T-helper 2 cell (primary cell): ENCODE results near the gene ABCC3.

Source experiments
- DNase-seq, 5 experiments: peaks; one replicate each; pipeline versions ENCODE4 v3.0.0 to v3.0.0-alpha.2; 2012 to 2022

Gene ABCC3

DNA sequence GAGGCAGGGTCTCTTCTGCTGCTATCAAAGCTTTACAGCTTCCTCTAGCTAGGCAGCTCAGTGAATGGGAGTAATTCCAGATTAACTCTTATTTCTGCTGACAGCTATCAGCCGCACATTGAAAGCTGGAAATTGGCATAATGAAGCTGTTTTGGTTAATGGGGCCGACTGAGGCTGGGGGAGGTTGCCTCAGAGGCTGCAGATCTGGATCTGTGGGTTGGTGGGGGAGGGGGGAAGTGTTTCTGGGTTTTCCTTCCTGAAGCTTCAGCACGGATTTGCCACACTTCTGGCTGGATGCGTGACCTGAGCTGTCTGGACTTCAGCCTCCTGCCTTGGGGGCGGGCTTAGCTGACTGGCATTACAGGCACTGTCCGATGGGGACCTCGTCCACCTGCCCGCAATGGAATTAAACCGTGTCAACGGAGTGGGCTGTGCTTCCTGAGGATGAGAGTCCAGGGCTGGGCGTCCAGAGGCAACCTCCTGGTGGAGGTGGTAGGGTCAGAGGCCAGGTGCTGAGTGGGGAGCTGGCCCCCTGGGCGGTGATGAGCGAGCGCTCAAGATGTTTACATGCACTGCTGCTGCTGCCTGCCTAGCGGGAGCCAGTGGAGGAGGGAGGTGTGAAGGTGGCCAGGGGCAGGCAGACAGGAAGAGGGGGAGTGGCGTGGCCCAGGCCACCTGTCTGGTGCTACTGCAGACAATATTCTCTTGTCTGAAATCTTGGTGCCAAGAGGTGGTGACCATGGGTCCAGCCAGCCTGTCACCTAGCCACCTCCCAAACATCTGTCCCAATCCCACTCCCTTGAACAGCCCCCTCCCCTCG is 6.7 kb upstream of the ABCC3 start:
- DNase-seq: peak in 1 of 5 experiments; percentile 21

DNA sequence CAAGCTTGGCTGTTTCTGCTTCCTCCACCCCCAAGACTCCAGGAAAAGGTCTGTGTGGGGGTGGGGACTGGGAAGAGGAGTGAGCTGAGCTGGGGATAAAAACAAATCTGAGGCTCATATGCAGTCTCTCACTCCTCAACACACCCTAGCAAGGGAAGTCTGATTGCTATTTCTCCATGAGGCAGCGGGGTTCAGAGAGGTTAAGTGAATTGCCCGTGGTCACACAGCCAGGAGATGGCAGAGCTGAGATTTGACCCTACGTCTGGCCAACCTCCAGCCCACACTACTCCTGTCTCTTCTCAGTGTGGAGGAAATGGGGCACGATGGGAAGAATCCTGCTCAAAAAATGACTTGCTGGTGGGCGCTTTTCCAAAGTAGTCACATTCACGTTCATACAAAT is 4.8 kb upstream of the ABCC3 start:
- no peak for DNase-seq

DNA sequence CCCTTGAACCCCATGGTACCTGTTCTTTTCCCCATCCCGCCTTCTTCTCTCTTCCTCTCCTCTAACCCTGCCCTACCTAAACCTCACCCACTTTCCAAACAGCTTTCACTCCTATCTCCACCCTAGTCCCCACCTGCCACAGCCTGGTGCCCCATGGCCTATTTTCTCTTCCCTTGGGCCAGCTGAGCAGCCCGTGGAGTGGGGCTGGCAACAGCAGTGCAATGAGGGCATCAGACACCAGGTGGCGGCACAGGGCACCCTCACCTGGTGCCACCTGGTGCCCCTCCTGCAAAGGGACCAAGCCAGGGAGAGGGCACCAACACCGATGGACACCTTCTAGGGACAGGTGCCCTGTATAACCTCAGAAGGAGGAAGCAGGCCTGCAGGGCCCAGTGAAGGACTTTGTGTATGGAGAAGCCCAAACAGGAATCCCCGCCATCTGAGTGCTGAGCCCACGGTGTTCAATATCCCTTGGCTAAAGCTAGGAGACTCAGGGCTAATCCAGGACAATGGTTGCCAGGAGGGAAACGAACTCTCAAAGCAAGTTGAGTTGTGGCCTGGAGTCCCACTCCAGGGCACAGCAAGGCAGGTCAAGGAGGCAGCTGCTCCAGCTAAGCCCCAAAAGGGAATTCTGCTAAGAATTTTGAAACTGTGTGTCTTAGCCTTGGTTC is 4.0 kb upstream of the ABCC3 start:
- peak in 4 of 5 experiments; percentile 15 to 41 (median 38) for DNase-seq

DNA sequence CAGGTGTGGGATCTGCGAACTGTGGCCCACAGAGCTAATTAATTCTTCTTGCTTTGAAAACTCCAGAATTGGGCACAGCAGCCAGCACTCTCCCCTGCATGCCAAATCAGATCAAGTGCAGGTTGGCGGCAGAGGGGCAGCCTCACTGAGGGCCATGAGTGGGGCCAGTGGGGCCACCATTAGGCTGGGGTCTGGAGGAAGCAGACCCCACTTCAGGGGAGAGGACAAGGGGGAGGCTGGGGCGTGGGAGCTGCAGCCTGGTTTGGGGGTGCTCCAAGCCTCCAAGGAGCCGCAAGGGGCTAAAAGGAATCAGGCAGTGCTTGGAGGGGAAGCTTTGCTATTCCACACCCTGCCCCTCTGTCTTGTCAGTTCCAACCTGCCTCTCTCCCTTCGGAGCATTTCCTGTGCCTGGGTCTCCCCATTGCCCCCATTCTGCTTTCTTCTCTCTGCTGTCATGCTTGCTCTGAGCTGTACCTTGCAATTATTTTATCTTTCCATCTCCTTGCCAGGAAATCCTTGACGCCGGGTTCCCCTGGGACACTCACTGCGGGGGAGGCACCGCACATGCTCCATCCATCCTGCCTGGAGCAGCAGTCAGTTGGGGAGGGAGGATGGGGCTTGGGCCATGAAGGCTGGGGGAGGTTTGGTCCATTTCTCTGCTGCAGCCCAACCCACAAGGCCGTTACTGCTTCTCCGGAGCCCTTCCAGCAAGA is 3.3 kb upstream of the ABCC3 start:
- DNase-seq: no peak

DNA sequence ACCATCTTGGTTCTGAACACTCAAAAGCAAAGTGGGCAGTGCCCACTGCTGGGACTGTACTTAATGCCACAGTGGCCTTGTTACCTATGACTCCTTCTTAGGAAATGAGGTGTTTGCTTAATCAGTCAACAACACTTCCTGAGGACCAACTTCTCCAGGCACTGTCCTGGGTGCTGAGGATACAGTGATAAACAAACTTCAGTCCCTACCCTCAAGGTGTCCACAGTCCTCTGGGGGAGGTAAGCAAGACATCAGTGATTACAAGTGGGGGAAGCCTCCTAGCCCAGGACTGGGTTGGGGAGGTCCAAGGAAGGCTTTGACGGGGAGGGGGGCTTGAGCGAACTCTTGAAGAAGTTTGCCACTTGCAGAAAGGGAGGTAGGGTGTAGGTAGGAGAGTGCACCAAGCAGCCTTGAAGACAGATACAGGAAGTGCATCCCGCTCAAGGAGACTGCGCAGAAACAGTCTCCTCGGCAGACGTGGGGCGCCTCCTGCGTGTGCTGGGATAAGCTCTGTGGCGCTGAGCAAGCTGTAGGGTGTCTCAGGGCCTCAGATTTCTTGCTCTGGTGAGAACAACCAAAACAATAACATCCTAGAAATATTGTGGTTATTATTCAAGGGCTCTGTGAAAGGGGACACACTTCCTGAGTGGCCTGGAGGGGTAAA is 2.6 kb upstream of the ABCC3 start:
- DNase-seq: no peak

- no peak for DNase-seq
Observed at GRCh38 chr17:50632637-50633036, 2.0 kb upstream of the ABCC3 start.

DNA sequence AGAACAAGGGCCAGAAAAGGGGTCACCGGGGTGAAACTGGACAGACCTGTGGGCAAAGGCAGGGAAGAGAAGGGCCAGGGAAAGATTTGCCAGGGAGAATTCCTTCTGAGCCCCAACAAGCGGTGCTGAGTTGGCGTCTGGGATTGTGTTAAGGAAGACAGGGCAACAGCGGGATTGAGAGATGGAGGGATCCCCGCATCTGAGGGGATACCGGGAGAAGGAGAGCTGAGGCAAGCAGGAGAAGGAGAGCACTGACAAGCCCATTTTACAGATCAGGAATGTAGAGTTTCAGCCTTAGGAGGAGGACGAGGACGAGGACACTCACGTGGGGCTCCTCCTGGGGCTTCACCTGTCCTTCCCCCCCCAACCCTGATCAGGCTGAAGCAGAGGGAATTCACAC is 998 bp upstream of the ABCC3 start:
- DNase-seq: no peak

DNA sequence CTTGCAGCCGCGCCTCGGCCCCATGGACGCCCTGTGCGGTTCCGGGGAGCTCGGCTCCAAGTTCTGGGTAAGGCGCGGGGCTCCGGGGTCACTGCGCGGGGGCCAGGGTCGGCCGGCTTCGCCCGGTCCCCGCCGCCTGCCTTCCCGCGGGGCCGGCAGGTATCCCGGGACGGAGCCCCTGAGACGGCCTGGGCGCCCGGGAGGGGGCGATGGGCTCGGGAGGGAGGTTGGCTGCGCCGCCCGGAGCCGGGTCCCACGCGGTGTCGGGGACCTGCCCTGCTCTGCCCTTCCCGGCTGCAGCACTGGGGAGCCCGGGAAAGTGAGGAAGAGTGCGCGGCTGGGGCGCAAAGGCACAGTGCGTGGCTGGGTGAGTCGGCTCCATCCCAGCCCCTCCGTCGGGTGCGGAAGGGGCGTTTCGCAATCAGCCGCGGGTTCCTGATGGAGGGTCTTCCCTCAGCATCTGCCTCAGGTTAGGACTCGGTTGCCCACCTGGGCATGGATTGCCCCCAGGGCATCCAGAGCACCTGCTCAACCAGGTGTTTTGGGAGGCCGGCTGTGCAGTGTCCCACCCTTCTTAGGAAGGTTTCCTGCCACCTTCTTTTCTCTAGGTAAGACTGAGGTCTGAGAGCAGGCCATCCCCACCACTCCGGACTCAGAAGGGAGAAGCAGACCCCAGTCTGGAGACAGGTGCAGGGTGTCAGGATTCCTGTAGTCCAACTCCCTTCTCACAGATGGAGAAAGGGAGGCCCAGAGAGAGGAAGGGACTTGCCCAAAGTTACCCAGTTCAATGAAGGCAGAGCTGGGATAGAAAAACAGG is 442 bp downstream of the ABCC3 start:
- DNase-seq: no peak

GRCh38 chr17:50635732-50635981 is 976 bp downstream of the ABCC3 start:
- DNase-seq: no peak

GRCh38 chr17:50635982-50636803 is 1.5 kb downstream of the ABCC3 start:
- no peak for DNase-seq

DNA sequence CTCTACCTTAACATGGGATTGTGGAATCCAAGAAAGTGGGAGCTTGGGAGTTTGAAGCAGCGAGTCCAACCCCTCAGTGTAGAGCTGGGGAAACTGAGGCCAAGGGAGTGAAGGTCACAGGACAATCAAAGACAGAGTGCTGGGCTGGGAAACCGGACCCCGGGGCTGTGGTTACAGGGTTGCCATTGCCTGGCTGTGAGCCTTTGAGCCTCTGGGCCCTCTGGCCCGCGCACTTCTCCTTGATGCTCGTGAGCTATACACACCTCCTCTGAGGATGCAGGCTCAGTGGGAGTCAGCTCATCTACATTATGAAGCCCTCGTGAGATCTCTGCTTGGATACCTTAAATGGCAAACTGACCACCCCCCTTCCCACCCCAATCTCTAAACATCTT is 2.1 kb downstream of the ABCC3 start:
- no peak for DNase-seq

- no peak for DNase-seq
Observed at GRCh38 chr17:50637829-50638605, 3.3 kb downstream of the ABCC3 start.

- no peak for DNase-seq
Observed at GRCh38 chr17:50638606-50638965, 3.9 kb downstream of the ABCC3 start.

DNA sequence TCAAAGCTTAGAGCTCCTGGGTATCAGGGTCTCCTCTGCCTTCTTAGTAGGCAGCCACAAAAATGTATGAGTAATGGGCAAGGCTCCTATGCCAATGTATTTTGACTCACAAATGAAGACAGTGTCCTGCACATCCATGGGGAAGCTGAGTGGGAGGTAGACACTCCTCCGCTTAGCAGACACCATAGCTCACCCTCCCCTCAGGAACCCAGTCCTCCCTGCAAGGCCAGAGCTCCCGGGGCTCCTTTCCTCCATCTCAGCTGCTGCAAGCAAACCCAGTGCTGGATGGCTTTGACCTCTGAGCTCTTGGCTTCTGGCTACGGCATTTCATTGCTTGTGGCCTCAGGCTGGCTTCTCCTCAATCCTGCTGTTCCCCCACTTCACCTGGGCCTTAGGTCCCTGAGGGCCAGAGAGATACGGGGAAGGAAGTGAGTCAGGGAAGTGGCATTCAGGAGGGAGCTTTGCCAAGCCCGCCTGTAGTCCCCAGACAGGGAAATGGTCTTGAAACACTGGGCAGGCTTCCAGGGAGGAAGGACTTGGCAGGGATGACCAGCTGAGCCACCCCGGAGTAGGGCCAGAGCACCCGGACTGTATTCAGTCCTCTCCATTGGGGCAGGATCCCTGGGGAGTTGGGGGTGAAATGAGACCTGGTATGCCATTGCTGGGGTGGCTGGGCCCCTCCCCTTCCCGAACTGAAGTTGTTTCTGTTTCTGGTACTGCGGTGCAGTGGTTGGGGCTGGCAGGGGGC is 4.5 kb downstream of the ABCC3 start:
- DNase-seq: no peak

- no peak for DNase-seq
Observed at GRCh38 chr17:50640686-50641351, 6.1 kb downstream of the ABCC3 start.

- DNase-seq: no peak
Observed at GRCh38 chr17:50641357-50641756, 6.7 kb downstream of the ABCC3 start.

- DNase-seq: no peak
Observed at GRCh38 chr17:50642071-50642721, 7.5 kb downstream of the ABCC3 start.

GRCh38 chr17:50642722-50643656 is 8.3 kb downstream of the ABCC3 start:
- no peak for DNase-seq
